Stimulated activated CD4-positive, alpha-beta T cell treated with anti-CD3 and anti-CD28 coated beads, Interleukin-1b, Interleukin-23, amount 100 ng/mL, for 24 hours (primary cell): ENCODE measurements around the gene TACC3.
A peak's percentile ranks its signal among the peaks of the same experiment; 100 is the strongest.

Source experiments
- DNase-seq, 4 experiments: peaks; one replicate each; pipeline ENCODE4 v3.0.0-alpha.2; 2020; ENCODE audit warnings: low read depth in 4 of 4, low spot score in 1 of 4

TACC3 gene

GRCh38 chr4:1758306-1759121, 37.2 kb downstream of the TACC3 start:
- no peak for DNase-seq

- DNase-seq, result no peak
These were observed 38.0 kb downstream of the TACC3 start for GRCh38 chr4:1759170-1759817.

GRCh38 chr4:1759818-1760223, 38.5 kb downstream of the TACC3 start:
- no peak for DNase-seq

GRCh38 chr4:1760521-1761071, 39.3 kb downstream of the TACC3 start:
- DNase-seq, result no peak

GRCh38 chr4:1761130-1761689, 39.9 kb downstream of the TACC3 start:
- no peak for DNase-seq

- no peak for DNase-seq
These were observed 41.1 kb downstream of the TACC3 start for GRCh38 chr4:1762264-1763010.

GRCh38 chr4:1763070-1763549, 41.8 kb downstream of the TACC3 start:
- DNase-seq, result no peak

- DNase-seq, result no peak
These were observed 42.3 kb downstream of the TACC3 start for GRCh38 chr4:1763550-1764080.

- DNase-seq, result no peak
These were observed 43.3 kb downstream of the TACC3 start for GRCh38 chr4:1764670-1765069.

- no peak for DNase-seq
These were observed 44.2 kb downstream of the TACC3 start for GRCh38 chr4:1765409-1766072.

GRCh38 chr4:1766106-1767060, 45.1 kb downstream of the TACC3 start:
- no peak for DNase-seq

GRCh38 chr4:1767061-1767769, 45.9 kb downstream of the TACC3 start:
- no peak for DNase-seq

GRCh38 chr4:1767770-1768366, 46.5 kb downstream of the TACC3 start:
- DNase-seq, result peak in 1 of 4 experiments; percentile 21

GRCh38 chr4:1768367-1769034, 47.2 kb downstream of the TACC3 start:
- DNase-seq, result no peak

- no peak for DNase-seq
These were observed 48.4 kb downstream of the TACC3 start for GRCh38 chr4:1769692-1770091.

GRCh38 chr4:1770245-1770644, 48.9 kb downstream of the TACC3 start:
- DNase-seq, result no peak

- no peak for DNase-seq
These were observed 49.5 kb downstream of the TACC3 start for GRCh38 chr4:1770791-1771231.
